Peyer's patch (tissue), 4 donors: Measurements from ENCODE around the gene TRPV6.

Experiments used
- CTCF ChIP-seq, 6 experiments: fragments of 450-650 bp in 4 of 6; fragments of 200-600 bp in 2 of 6; sonication (generic) in 1 of 6; IDR thresholded peaks; one replicate each; pipeline ENCODE4 v1.5.1; 2017 to 2019; ENCODE audit warnings: antibody characterized with exemption in 6 of 6, mild to moderate bottlenecking in 3 of 6, moderate library complexity in 1 of 6
- POLR2A ChIP-seq, 2 donors: fragments of 450-650 bp; IDR thresholded peaks; one replicate each; pipeline ENCODE4 v1.5.1; 2017; ENCODE audit warnings: antibody characterized with exemption in 2 of 2, mild to moderate bottlenecking in 2 of 2, moderate library complexity in 2 of 2

GRCh38 chr7:142901426-142902259 lies 16.1 kb upstream of the TRPV6 start:
- TF ChIP-seq CTCF (IDR thresholded peaks at IDR 0.05): no peak
- no peak for TF ChIP-seq POLR2A (IDR thresholded peaks at IDR 0.05)
